ENCODE results near the gene PATE3.

Gene PATE3

GRCh38 chr11:125787827-125788226 is at the start of gene PATE3:
Gene PATE3 (plus strand): TSS chr11:125788127. CDS start chr11:125788152, 25 bp downstream.
- no peak for DNase-seq

- DNase-seq, result no peak
These were observed 47.3 kb upstream of the PATE3 start for GRCh38 chr11:125740617-125741016.

- DNase-seq, result no peak
These were observed 44.2 kb upstream of the PATE3 start for GRCh38 chr11:125743681-125744080.

- DNase-seq, result no peak
These were observed 41.9 kb upstream of the PATE3 start, which contains the start of gene PATE1 for GRCh38 chr11:125745979-125746378. Gene PATE1 (plus strand): TSS chr11:125746279. CDS start chr11:125746305, 26 bp downstream.

GRCh38 chr11:125750629-125751028 is 37.3 kb upstream of the PATE3 start:
- DNase-seq, result no peak

GRCh38 chr11:125756050-125756449 is 31.9 kb upstream of the PATE3 start:
- DNase-seq, result no peak

GRCh38 chr11:125762445-125762844 is 25.5 kb upstream of the PATE3 start:
- no peak for DNase-seq

GRCh38 chr11:125763483-125763882 is 24.4 kb upstream of the PATE3 start:
- no peak for DNase-seq

GRCh38 chr11:125766251-125766650 is 21.7 kb upstream of the PATE3 start:
- DNase-seq, result no peak

- no peak for DNase-seq
These were observed 19.4 kb upstream of the PATE3 start for GRCh38 chr11:125768336-125769046.

GRCh38 chr11:125770583-125770982 is 17.3 kb upstream of the PATE3 start:
- DNase-seq, result no peak

GRCh38 chr11:125772834-125773505 is 15.0 kb upstream of the PATE3 start:
- DNase-seq, result no peak

- no peak for DNase-seq
These were observed 14.4 kb upstream of the PATE3 start for GRCh38 chr11:125773516-125773915.

GRCh38 chr11:125777309-125777708 is 10.6 kb upstream of the PATE3 start:
- no peak for DNase-seq

- DNase-seq, result no peak
These were observed 9.2 kb upstream of the PATE3 start, which contains the start of gene PATE2 for GRCh38 chr11:125778728-125779127. Gene PATE2 (minus strand): TSS chr11:125778828. CDS start chr11:125778773, 55 bp downstream.

GRCh38 chr11:125784678-125785077 is 3.2 kb upstream of the PATE3 start:
- no peak for DNase-seq

- no peak for DNase-seq
These were observed 2.9 kb downstream of the PATE3 start for GRCh38 chr11:125790825-125791224.

- DNase-seq, result no peak
These were observed 9.7 kb downstream of the PATE3 start for GRCh38 chr11:125797641-125798040.

GRCh38 chr11:125799808-125800207 is 11.9 kb downstream of the PATE3 start:
- DNase-seq, result no peak

- DNase-seq, result no peak
These were observed 14.5 kb downstream of the PATE3 start for GRCh38 chr11:125802387-125802786.

GRCh38 chr11:125807909-125808308 is 20.0 kb downstream of the PATE3 start:
- no peak for DNase-seq

- DNase-seq, result no peak
These were observed 45.1 kb downstream of the PATE3 start, which contains the start of gene PATE4 for GRCh38 chr11:125833016-125833415. Gene PATE4 (plus strand): TSS chr11:125833316. CDS start chr11:125833360, 44 bp downstream.

- DNase-seq, result no peak
These were observed 47.8 kb downstream of the PATE3 start for GRCh38 chr11:125835748-125836147.

All from CD4-positive, alpha-beta T cell treated with Interferon gamma for 1 hour (primary cell).